NCI-H1694 (cell line): ENCODE results near the gene KCNMA1.

Experiments
- DNase-seq: peaks from one replicate; lab custom pipeline; 2025; lab: John Stamatoyannopoulos, UW

KCNMA1 gene

GRCh38 chr10:77332256-77332655 lies 305.4 kb downstream of the KCNMA1 start:
- peak; percentile 98 for DNase-seq

DNA sequence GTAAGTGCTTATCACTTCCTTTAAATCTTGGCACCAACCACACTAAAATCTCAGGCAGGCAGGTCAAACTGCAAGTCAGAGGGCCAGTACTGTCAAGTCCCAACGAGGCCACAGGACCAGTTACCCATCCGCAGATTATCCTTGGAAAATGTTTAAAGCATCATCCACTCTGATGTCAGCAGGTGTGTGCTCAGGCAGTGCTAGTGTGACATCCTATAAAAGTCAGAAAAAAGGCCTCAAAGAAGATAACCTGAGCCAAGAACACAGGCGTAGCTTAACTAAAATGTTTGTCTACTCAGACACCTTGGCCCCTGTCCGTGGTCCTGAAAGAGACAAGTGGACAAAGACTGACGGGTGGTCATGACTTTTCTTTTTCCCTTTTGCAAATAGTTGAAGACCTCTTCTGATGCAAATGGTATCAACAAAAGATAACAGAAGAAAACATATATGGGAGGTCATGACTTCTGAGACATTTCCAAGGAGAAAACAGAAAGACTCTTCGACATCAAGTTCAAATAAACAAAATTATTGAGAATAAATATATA lies 309.3 kb downstream of the KCNMA1 start:
- no peak for DNase-seq

GRCh38 chr10:77325233-77325537 lies 312.4 kb downstream of the KCNMA1 start:
- no peak for DNase-seq

DNA sequence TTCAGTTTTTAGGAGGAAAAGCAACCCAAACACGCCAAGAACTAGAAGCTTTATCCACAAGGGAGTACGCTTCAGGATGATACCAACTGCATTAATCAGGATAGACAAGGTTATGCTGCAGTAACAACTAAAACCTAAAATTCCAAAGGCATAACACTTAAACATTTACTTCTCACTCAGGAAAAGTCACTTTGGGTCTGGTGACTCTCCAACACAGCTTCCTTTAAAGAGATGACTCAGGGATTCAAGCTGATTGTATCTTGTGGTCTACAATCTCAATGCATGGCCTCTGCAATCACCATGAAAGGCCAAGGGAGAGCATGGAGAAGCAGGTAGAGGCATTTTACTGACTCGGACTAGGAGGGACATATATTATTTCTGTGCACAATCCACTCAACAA lies 315.8 kb downstream of the KCNMA1 start:
- DNase-seq, result no peak

GRCh38 chr10:77320971-77321471 lies 316.6 kb downstream of the KCNMA1 start:
- no peak for DNase-seq

GRCh38 chr10:77319557-77319956 lies 318.1 kb downstream of the KCNMA1 start:
- no peak for DNase-seq

GRCh38 chr10:77318739-77319138 lies 318.9 kb downstream of the KCNMA1 start:
- no peak for DNase-seq

GRCh38 chr10:77317221-77317620 lies 320.4 kb downstream of the KCNMA1 start:
- no peak for DNase-seq

- peak; percentile 74 for DNase-seq
Observed at GRCh38 chr10:77315496-77316129, 322.0 kb downstream of the KCNMA1 start.

- no peak for DNase-seq
Observed at GRCh38 chr10:77313066-77313750, 324.4 kb downstream of the KCNMA1 start.

GRCh38 chr10:77311186-77311585 lies 326.4 kb downstream of the KCNMA1 start:
- no peak for DNase-seq

- DNase-seq, result no peak
Observed at GRCh38 chr10:77310288-77310840, 327.2 kb downstream of the KCNMA1 start.

GRCh38 chr10:77309509-77309908 lies 328.1 kb downstream of the KCNMA1 start:
- no peak for DNase-seq

GRCh38 chr10:77309092-77309491 lies 328.5 kb downstream of the KCNMA1 start:
- no peak for DNase-seq

DNA sequence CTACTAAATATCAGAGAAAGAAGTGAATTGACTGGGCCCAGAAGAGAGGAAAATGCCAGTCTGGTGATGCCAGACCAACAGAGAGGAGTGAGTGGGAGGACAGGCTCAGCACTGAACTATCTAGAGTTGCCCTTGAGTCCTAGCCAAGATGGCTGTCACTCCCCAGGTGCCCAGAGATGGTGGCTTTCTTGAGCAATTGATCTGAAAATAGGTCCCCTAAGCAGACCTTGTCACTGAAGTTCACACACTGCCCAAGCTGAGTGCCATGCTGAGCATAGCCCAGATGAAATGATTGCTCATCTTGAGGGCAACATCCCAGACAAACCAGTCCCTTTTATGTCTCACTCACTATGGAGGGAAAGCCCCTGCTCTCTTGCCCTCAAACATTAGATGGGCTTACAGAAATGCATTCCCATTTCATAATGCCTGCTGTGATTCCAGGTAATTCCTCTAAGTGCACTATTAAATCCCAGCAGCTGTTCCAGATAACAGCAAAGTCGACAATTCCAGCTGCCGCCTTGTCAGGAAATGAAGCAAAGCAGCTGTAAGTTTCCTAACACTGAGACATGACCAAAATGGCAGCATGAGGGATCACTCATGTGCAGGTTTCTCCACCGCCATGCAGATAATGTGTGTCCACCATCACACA lies 329.4 kb downstream of the KCNMA1 start:
- DNase-seq, result no peak

GRCh38 chr10:77306666-77307065 lies 330.9 kb downstream of the KCNMA1 start:
- DNase-seq, result no peak

- DNase-seq, result no peak
Observed at GRCh38 chr10:77305650-77306632, 331.7 kb downstream of the KCNMA1 start.

- DNase-seq, result no peak
Observed at GRCh38 chr10:77304192-77304591, 333.4 kb downstream of the KCNMA1 start.

GRCh38 chr10:77301305-77301730 lies 336.3 kb downstream of the KCNMA1 start:
- no peak for DNase-seq

GRCh38 chr10:77300682-77301302 lies 336.8 kb downstream of the KCNMA1 start:
- no peak for DNase-seq

DNA sequence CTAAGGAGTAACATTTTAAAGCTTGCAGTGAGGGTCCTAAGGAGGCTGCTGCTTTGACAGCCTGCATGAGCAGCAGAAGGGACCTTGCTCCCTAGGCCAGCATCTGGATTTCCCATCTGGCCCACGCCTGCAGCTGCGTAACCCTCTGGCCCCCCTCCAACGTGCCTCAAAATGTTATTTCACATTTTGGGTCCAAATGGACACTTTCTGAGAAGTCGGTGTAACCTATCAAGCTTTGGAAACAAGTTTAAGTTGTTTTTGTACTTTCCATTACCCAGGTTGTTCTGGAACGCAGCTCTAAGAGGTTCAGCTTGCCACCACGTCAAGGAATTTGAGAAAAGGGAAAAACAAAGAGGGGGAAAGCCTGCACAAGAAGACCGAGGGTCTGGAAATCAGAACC lies 338.3 kb downstream of the KCNMA1 start:
- no peak for DNase-seq
